ENCODE measurements around the gene ADAMTS17. TPM values are rescaled to one million over a fixed set of nuclear protein-coding genes. Genes with fewer than 3 reads are reported as not detected.

The ADAMTS17 gene
- total and polyA plus RNA-seq, 9 of the 15 experiments (the other 6 are each of a cell fraction or from before 2014, with no cell fraction given), result 0.01 to 0.14 (median 0.07) TPM; not detected in 6

GRCh38 chr15:100039994-100040393 lies 301.8 kb downstream of the ADAMTS17 start:
- no peak overlapping the region for H2AFZ ChIP-seq (ENCODE audit: low read depth, low read length)
- H3K79me2 ChIP-seq (ENCODE audit: control insufficient read depth, insufficient read depth, low read length), result no peaks in the 10 kb centered on the region
- DNase-seq (ENCODE audit: extremely low read depth in 1 of 4, low spot score in 3 of 4) (no peak), FAIRE-seq (no peak), ATAC-seq (no peak)
- TF ChIP-seq ZNF707 (CRISPR knock-in tag; conservative IDR thresholded peaks at IDR 0.05) (no peak), DDX20 (tag; IDR thresholded peaks at IDR 0.05; ENCODE audit: low read depth) (no peak)
- WGBS (ENCODE audit: insufficient coverage, low coverage, missing lambda C conversion rate), result 0% methylated on average over 5 of the region's 5 CpGs
- intact Hi-C loops (cut with micrococcal nuclease), result no loop called here
- H3K4me3 ChIP-seq, result no peak overlapping the region
- no peak overlapping the region for H3K4me2 ChIP-seq (ENCODE audit: insufficient read depth, low read length)
- H3K27me3 ChIP-seq (ENCODE audit: control insufficient read depth in 2 of 2, insufficient read depth in 2 of 2, low read length in 2 of 2), result peaks cover 0 to 4% of the 10 kb centered on the region in 2 experiments; a peak in 2 of 5 replicates
- CTCF ChIA-PET (ENCODE audit: low intra/inter-chr PET ratio), result no interaction called here
- in situ Hi-C loops (cut with MboI), result no loop called here
- H4K20me1 ChIP-seq (replicated peaks; ENCODE audit: control insufficient read depth, insufficient read depth, low read length), result no peaks in the 10 kb centered on the region
- no peak overlapping the region for H3K9ac ChIP-seq (ENCODE audit: insufficient read depth in 1 of 2, low read depth in 2 of 2, low read length in 2 of 2)
- no TSS peak for BruUV-seq (replicated peaks)
- POLR2A ChIA-PET, result no interaction called here
- no peaks in the 10 kb centered on the region for H3K36me3 ChIP-seq (ENCODE audit: control insufficient read depth, insufficient read depth, low read length)
- no peak overlapping the region for H3K27ac ChIP-seq (ENCODE audit: extremely low read depth, low read depth, low read length)
- no peaks in the 10 kb centered on the region for H3K9me1 ChIP-seq (ENCODE audit: control insufficient read depth, insufficient read depth, low read length)
- H3K4me1 ChIP-seq (replicated peaks in 1 of 2; ENCODE audit: control insufficient read depth in 2 of 2, insufficient read depth in 2 of 2, low read length in 2 of 2), result no peaks in the 10 kb centered on the region; a peak in 1 of 5 replicates
- H3K9me3 ChIP-seq (replicated peaks; ENCODE audit: control insufficient read depth, insufficient read depth, low read depth, low read length), result no peaks in the 10 kb centered on the region

GRCh38 chr15:100038736-100039135 lies 303.0 kb downstream of the ADAMTS17 start:
- H3K4me1 ChIP-seq (replicated peaks in 1 of 2; ENCODE audit: control insufficient read depth in 2 of 2, insufficient read depth in 2 of 2, low read length in 2 of 2), result no peaks in the 10 kb centered on the region; a peak in 1 of 5 replicates
- no peaks in the 10 kb centered on the region for H3K36me3 ChIP-seq (ENCODE audit: control insufficient read depth, insufficient read depth, low read length)
- POLR2A ChIA-PET, result no interaction called here
- H3K9ac ChIP-seq (ENCODE audit: insufficient read depth in 1 of 2, low read depth in 2 of 2, low read length in 2 of 2), result no peak overlapping the region
- no peak overlapping the region for H2AFZ ChIP-seq (ENCODE audit: low read depth, low read length)
- WGBS (ENCODE audit: insufficient coverage, low coverage, missing lambda C conversion rate), result 0% methylated on average over 5 of the region's 5 CpGs
- CTCF ChIA-PET (ENCODE audit: low intra/inter-chr PET ratio), result no interaction called here
- no peak for ATAC-seq
- no peak for FAIRE-seq
- no peak overlapping the region for H3K27ac ChIP-seq (ENCODE audit: extremely low read depth, low read depth, low read length)
- in situ Hi-C loops (cut with MboI), result no loop called here
- H3K4me2 ChIP-seq (ENCODE audit: insufficient read depth, low read length), result no peak overlapping the region
- intact Hi-C loops (cut with micrococcal nuclease), result no loop called here
- no peak for DNase-seq (ENCODE audit: extremely low read depth in 1 of 4, low spot score in 3 of 4)
- H3K79me2 ChIP-seq (ENCODE audit: control insufficient read depth, insufficient read depth, low read length), result no peaks in the 10 kb centered on the region
- H3K27me3 ChIP-seq (ENCODE audit: control insufficient read depth in 2 of 2, insufficient read depth in 2 of 2, low read length in 2 of 2), result peaks cover 0 to 13% of the 10 kb centered on the region in 2 experiments; a peak in 2 of 5 replicates
- no peak overlapping the region for H3K4me3 ChIP-seq
- no TSS peak for BruUV-seq (replicated peaks)
- H3K9me1 ChIP-seq (ENCODE audit: control insufficient read depth, insufficient read depth, low read length), result no peaks in the 10 kb centered on the region
- no peaks in the 10 kb centered on the region for H4K20me1 ChIP-seq (replicated peaks; ENCODE audit: control insufficient read depth, insufficient read depth, low read length)
- H3K9me3 ChIP-seq (replicated peaks; ENCODE audit: control insufficient read depth, insufficient read depth, low read depth, low read length), result no peaks in the 10 kb centered on the region
- TF ChIP-seq PHB (CRISPR knock-in tag; IDR thresholded peaks at IDR 0.05) (no peak), CREBBP (IDR thresholded peaks at IDR 0.05; ENCODE audit: low read depth, low read length) (no peak), FOSL1 (tag; conservative IDR thresholded peaks at IDR 0.05) (no peak), FOXK1 (CRISPR knock-in tag; IDR thresholded peaks at IDR 0.05; ENCODE audit: borderline replicate concordance) (no peak), KLF6 (CRISPR knock-in tag; IDR thresholded peaks at IDR 0.05; ENCODE audit: borderline replicate concordance) (no peak), SRSF1 (IDR thresholded peaks at IDR 0.05; ENCODE audit: low read depth, low read length) (no peak), IRF2 (CRISPR knock-in tag; IDR thresholded peaks at IDR 0.05) (no peak), CREB3L1 (IDR thresholded peaks at IDR 0.05; ENCODE audit: borderline replicate concordance, low read depth) (no peak), RBM17 (IDR thresholded peaks at IDR 0.05; ENCODE audit: borderline replicate concordance, low read depth, low read length) (no peak), ZNF347 (CRISPR knock-in tag; IDR thresholded peaks at IDR 0.05; ENCODE audit: low read depth) (no peak), BCL6 (CRISPR knock-in tag; IDR thresholded peaks at IDR 0.05) (no peak), NUFIP1 (IDR thresholded peaks at IDR 0.05; ENCODE audit: partially characterized antibody) (no peak), NCOA2 (IDR thresholded peaks at IDR 0.05; ENCODE audit: partially characterized antibody in 2 of 2) (no peak), NR2C2 (CRISPR knock-in tag; IDR thresholded peaks at IDR 0.05) (no peak), NR2C2 (tag; IDR thresholded peaks at IDR 0.05) (no peak), KAT8 (IDR thresholded peaks at IDR 0.05; ENCODE audit: low read depth) (no peak)
